ENCODE results near the gene CCND3.
"Not testable (repeated sequence)": the region's sequence is repeated elsewhere in the genome, so short reads cannot be mapped to it uniquely, and the experiment has no call there.

Gene CCND3

GRCh38 chr6:41947581-41948220 lies 6.1 kb upstream of the CCND3 start:
- no peak for FAIRE-seq

GRCh38 chr6:41943456-41943855 lies 1.8 kb upstream of the CCND3 start:
- no peak for FAIRE-seq

- FAIRE-seq = not testable (repeated sequence)
Measured at GRCh38 chr6:41942882-41943281, 1.3 kb upstream of the CCND3 start.

- FAIRE-seq = no peak
Measured at GRCh38 chr6:41942067-41942851, 651 bp upstream of the CCND3 start.

- no peak for FAIRE-seq
Measured at GRCh38 chr6:41940759-41941279, 789 bp downstream of the CCND3 start.

- FAIRE-seq = no peak
Measured at GRCh38 chr6:41939848-41940758, 1.5 kb downstream of the CCND3 start.

- FAIRE-seq = no peak
Measured at GRCh38 chr6:41939176-41939847, 2.3 kb downstream of the CCND3 start.

GRCh38 chr6:41938590-41939175 lies 2.9 kb downstream of the CCND3 start:
- FAIRE-seq = no peak

GRCh38 chr6:41937861-41938574 lies 3.6 kb downstream of the CCND3 start:
- no peak for FAIRE-seq

GRCh38 chr6:41937472-41937860 lies 4.1 kb downstream of the CCND3 start:
- FAIRE-seq = no peak

- no peak for FAIRE-seq
Measured at GRCh38 chr6:41936073-41936837, 5.4 kb downstream of the CCND3 start.

GRCh38 chr6:41935685-41936072 lies 5.9 kb downstream of the CCND3 start:
- FAIRE-seq = no peak

GRCh38 chr6:41935193-41935574 lies 6.4 kb downstream of the CCND3 start:
- no peak for FAIRE-seq

- FAIRE-seq = no peak
Measured at GRCh38 chr6:41934278-41935192, 7.1 kb downstream of the CCND3 start.

- no peak for FAIRE-seq
Measured at GRCh38 chr6:41932378-41932777, 9.2 kb downstream of the CCND3 start.

GRCh38 chr6:41931792-41932191 lies 9.8 kb downstream of the CCND3 start:
- FAIRE-seq = no peak

- no peak for FAIRE-seq
Measured at GRCh38 chr6:41929924-41930323, 11.7 kb downstream of the CCND3 start.

- no peak for FAIRE-seq
Measured at GRCh38 chr6:41927253-41927652, 14.4 kb downstream of the CCND3 start.

- no peak for FAIRE-seq
Measured at GRCh38 chr6:41922154-41922553, 19.5 kb downstream of the CCND3 start.

- no peak for FAIRE-seq
Measured at GRCh38 chr6:41921712-41921998, 20.0 kb downstream of the CCND3 start.

Measured in islet of Langerhans (tissue), 1 donor.